ENCODE results near the gene HCN1.

Gene HCN1

GRCh38 chr5:45696206-45696836, at the start of gene HCN1:
Gene HCN1 (minus strand): TSS chr5:45696380.
- DNase-seq (ENCODE audit: low read depth in 2 of 2): peak; percentile 22 to 27

GRCh38 chr5:45741110-45741509, 44.9 kb upstream of the HCN1 start:
- no peak for DNase-seq (ENCODE audit: low read depth in 2 of 2)

GRCh38 chr5:45737153-45737552, 41.0 kb upstream of the HCN1 start:
- DNase-seq (ENCODE audit: low read depth in 2 of 2): no peak

GRCh38 chr5:45725537-45725936, 29.4 kb upstream of the HCN1 start:
- no peak for DNase-seq (ENCODE audit: low read depth in 2 of 2)

GRCh38 chr5:45697201-45697600, 1.0 kb upstream of the HCN1 start:
- DNase-seq (ENCODE audit: low read depth in 2 of 2): no peak

GRCh38 chr5:45695804-45696156, 400 bp downstream of the HCN1 start:
- no peak for DNase-seq (ENCODE audit: low read depth in 2 of 2)

GRCh38 chr5:45694971-45695803, 993 bp downstream of the HCN1 start:
- DNase-seq (ENCODE audit: low read depth in 2 of 2): no peak

GRCh38 chr5:45694255-45694814, 1.8 kb downstream of the HCN1 start:
- no peak for DNase-seq (ENCODE audit: low read depth in 2 of 2)

GRCh38 chr5:45692481-45692880, 3.7 kb downstream of the HCN1 start:
- DNase-seq (ENCODE audit: low read depth in 2 of 2): no peak

GRCh38 chr5:45691656-45692055, 4.5 kb downstream of the HCN1 start:
- no peak for DNase-seq (ENCODE audit: low read depth in 2 of 2)

- DNase-seq (ENCODE audit: low read depth in 2 of 2): no peak
Measured at GRCh38 chr5:45687701-45688100, 8.5 kb downstream of the HCN1 start.

GRCh38 chr5:45686620-45687019, 9.6 kb downstream of the HCN1 start:
- DNase-seq (ENCODE audit: low read depth in 2 of 2): no peak

GRCh38 chr5:45684118-45684517, 12.1 kb downstream of the HCN1 start:
- no peak for DNase-seq (ENCODE audit: low read depth in 2 of 2)

GRCh38 chr5:45680950-45681349, 15.2 kb downstream of the HCN1 start:
- DNase-seq (ENCODE audit: low read depth in 2 of 2): no peak

GRCh38 chr5:45677524-45677923, 18.7 kb downstream of the HCN1 start:
- no peak for DNase-seq (ENCODE audit: low read depth in 2 of 2)

- no peak for DNase-seq (ENCODE audit: low read depth in 2 of 2)
Measured at GRCh38 chr5:45672271-45672670, 23.9 kb downstream of the HCN1 start.

- DNase-seq (ENCODE audit: low read depth in 2 of 2): no peak
Measured at GRCh38 chr5:45648744-45649143, 47.4 kb downstream of the HCN1 start.

GRCh38 chr5:45643056-45643455, 53.1 kb downstream of the HCN1 start:
- DNase-seq (ENCODE audit: low read depth in 2 of 2): no peak

GRCh38 chr5:45642370-45642769, 53.8 kb downstream of the HCN1 start:
- DNase-seq (ENCODE audit: low read depth in 2 of 2): no peak

- DNase-seq (ENCODE audit: low read depth in 2 of 2): no peak
Measured at GRCh38 chr5:45639040-45639439, 57.1 kb downstream of the HCN1 start.

GRCh38 chr5:45627076-45627656, 69.0 kb downstream of the HCN1 start:
- no peak for DNase-seq (ENCODE audit: low read depth in 2 of 2)

GRCh38 chr5:45623832-45624231, 72.3 kb downstream of the HCN1 start:
- DNase-seq (ENCODE audit: low read depth in 2 of 2): no peak

- no peak for DNase-seq (ENCODE audit: low read depth in 2 of 2)
Measured at GRCh38 chr5:45622365-45622764, 73.8 kb downstream of the HCN1 start.
